RWPE2 (cell line): ENCODE measurements around the gene UBE4A.

Experiments
- ATAC-seq: fragments of 200-7000 bp; cut with Tn5 transposase; 3 replicates; pipeline ENCODE4 v1.9.1; 2021; ENCODE audit warnings: low read depth
- DNase-seq: peaks from one replicate; pipeline ENCODE4 v3.0.0-alpha.2; 2020; ENCODE audit warnings: low spot score
- H3K27ac ChIP-seq: fragments of 450-650 bp; 2 replicates; pipeline ENCODE4 v1.5.1; 2017; ENCODE audit warnings: mild to moderate bottlenecking; ENCODE audit not compliant: poor library complexity, severe bottlenecking
- H3K27me3 ChIP-seq: fragments of 250-450 bp; sonication (Bioruptor Pico); 2 replicates; pipeline ENCODE4 v1.5.1; 2021; ENCODE audit warnings: mild to moderate bottlenecking, moderate library complexity; ENCODE audit not compliant: insufficient read depth, poor library complexity, severe bottlenecking
- H3K36me3 ChIP-seq: fragments of 250-450 bp; sonication (Bioruptor Pico); 2 replicates; pipeline ENCODE4 v1.5.1; 2020; ENCODE audit warnings: low read depth, mild to moderate bottlenecking, moderate library complexity
- H3K4me1 ChIP-seq: fragments of 250-450 bp; sonication (Bioruptor Pico); 2 replicates; pipeline ENCODE4 v1.5.1; 2021; ENCODE audit warnings: mild to moderate bottlenecking, moderate library complexity; ENCODE audit not compliant: insufficient read depth, poor library complexity, severe bottlenecking
- H3K4me3 ChIP-seq: fragments of 250-450 bp; sonication (Bioruptor Pico); 2 replicates; pipeline ENCODE4 v1.5.1; 2021; ENCODE audit warnings: mild to moderate bottlenecking, moderate library complexity; ENCODE audit not compliant: severe bottlenecking
- H3K9me3 ChIP-seq: fragments of 250-450 bp; sonication (Bioruptor Pico); 2 replicates; pipeline ENCODE4 v1.5.1; 2021; ENCODE audit warnings: mild to moderate bottlenecking, moderate library complexity; ENCODE audit not compliant: severe bottlenecking
- CTCF ChIP-seq: fragments of 450-650 bp; IDR thresholded peaks from one replicate; pipeline ENCODE4 v1.5.1; 2017; ENCODE audit warnings: mild to moderate bottlenecking, moderate library complexity; ENCODE audit not compliant: poor library complexity, severe bottlenecking

The UBE4A gene

GRCh38 chr11:118435290-118435892, 76.0 kb downstream of the UBE4A start:
- DNase-seq (peak; percentile 66), ATAC-seq (peak; percentile 30)
- peak overlapping the region; percentile 97 for H3K4me3 ChIP-seq
- H3K4me1 ChIP-seq = peaks cover 16% of the 10 kb centered on the region
- peaks cover 13% of the 10 kb centered on the region for H3K36me3 ChIP-seq
- no peak for TF ChIP-seq CTCF
- H3K27me3 ChIP-seq = no peaks in the 10 kb centered on the region
- no peaks in the 10 kb centered on the region for H3K9me3 ChIP-seq
- H3K27ac ChIP-seq = peak overlapping the region; percentile 84

- peak within 1 kb of the TSS; percentile 97 for H3K4me3 ChIP-seq
- no peaks in the 10 kb centered on the region for H3K9me3 ChIP-seq
- no peaks in the 10 kb centered on the region for H3K27me3 ChIP-seq
- TF ChIP-seq CTCF = no peak
- peak within 1 kb of the TSS; percentile 84 for H3K27ac ChIP-seq
- peaks cover 16% of the 10 kb centered on the region for H3K4me1 ChIP-seq
- peaks cover 13% of the 10 kb centered on the region for H3K36me3 ChIP-seq
- DNase-seq (peak; percentile 97), ATAC-seq (peak; percentile 53)
Observed at GRCh38 chr11:118435893-118436624, 76.7 kb downstream of the UBE4A start, which contains the start of gene KMT2A. TSS of gene KMT2A (plus strand) at chr11:118436492. CDS start at chr11:118436513, 21 bp downstream.

- peak overlapping the region; percentile 84 for H3K27ac ChIP-seq
- no peak for ATAC-seq
- DNase-seq = peak; percentile 60
Observed at GRCh38 chr11:118436639-118437207, 77.3 kb downstream of the UBE4A start.

GRCh38 chr11:118437208-118438125, 78.1 kb downstream of the UBE4A start:
- peak overlapping the region; percentile 97 for H3K4me3 ChIP-seq
- no peaks in the 10 kb centered on the region for H3K27me3 ChIP-seq
- no peak for TF ChIP-seq CTCF
- DNase-seq (no peak), ATAC-seq (peak; percentile 40)
- peaks cover 28% of the 10 kb centered on the region for H3K4me1 ChIP-seq
- H3K9me3 ChIP-seq = no peaks in the 10 kb centered on the region
- H3K36me3 ChIP-seq = peaks cover 13% of the 10 kb centered on the region
- H3K27ac ChIP-seq = peak overlapping the region; percentile 84

More at GRCh38 chr11:118436639-118437207, 77.3 kb downstream of the UBE4A start:
- Histone ChIP-seq H3K4me3 (peak overlapping the region; percentile 97), H3K9me3 (no peaks in the 10 kb centered on the region), H3K4me1 (peaks cover 21% of the 10 kb centered on the region), H3K27me3 (no peaks in the 10 kb centered on the region), H3K36me3 (peaks cover 13% of the 10 kb centered on the region)
- no peak for TF ChIP-seq CTCF
